ENCODE results near the gene EXPH5.

DNA sequence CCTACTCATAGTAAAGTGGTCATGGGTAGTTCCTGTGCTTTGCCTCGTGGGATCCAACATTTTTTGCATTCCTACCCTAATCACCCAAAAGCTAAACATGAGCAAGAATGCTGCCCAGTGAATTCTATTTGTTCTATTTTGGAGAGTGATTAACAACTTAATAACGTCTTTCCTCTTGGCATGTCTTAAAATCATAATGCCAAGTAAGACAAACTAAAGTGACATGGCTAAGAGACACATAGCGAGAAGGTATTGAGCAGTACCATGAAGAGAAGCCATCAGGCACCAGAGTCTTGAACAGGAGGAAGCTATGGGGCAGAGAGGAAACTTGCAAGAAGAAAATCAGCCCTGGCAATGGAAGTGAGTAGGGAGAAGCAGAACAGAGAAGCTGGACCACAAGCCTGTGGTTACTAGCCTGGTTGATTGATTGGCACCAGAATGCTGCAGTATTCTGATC lies 32.0 kb downstream of the EXPH5 start:
- TF ChIP-seq, protein P1, sequence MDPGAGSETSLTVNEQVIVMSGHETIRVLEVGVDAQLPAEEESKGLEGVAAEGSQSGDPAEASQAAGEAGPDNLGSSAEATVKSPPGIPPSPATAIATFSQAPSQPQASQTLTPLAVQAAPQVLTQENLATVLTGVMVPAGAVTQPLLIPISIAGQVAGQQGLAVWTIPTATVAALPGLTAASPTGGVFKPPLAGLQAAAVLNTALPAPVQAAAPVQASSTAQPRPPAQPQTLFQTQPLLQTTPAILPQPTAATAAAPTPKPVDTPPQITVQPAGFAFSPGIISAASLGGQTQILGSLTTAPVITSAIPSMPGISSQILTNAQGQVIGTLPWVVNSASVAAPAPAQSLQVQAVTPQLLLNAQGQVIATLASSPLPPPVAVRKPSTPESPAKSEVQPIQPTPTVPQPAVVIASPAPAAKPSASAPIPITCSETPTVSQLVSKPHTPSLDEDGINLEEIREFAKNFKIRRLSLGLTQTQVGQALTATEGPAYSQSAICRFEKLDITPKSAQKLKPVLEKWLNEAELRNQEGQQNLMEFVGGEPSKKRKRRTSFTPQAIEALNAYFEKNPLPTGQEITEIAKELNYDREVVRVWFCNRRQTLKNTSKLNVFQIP (CRISPR knock-in tag; IDR thresholded peaks at IDR 0.05; ENCODE audit: borderline replicate concordance, low read depth): no peak
- no peak for TF ChIP-seq ARNTL (CRISPR knock-in tag; IDR thresholded peaks at IDR 0.05; ENCODE audit: borderline replicate concordance, low read depth)
